HL-60 (cell line): Measurements from ENCODE around the gene NEGR1.

ENCODE experiments used
- GABPA ChIP-seq: IDR thresholded peaks from 2 replicates; pipeline ENCODE4 v1.6.1; 2012; ENCODE audit warnings: low read depth
- POLR2AphosphoS5 ChIP-seq: IDR thresholded peaks from 2 replicates; pipeline ENCODE4 v1.6.1; 2012; ENCODE audit warnings: low read depth
- SPI1 ChIP-seq: IDR thresholded peaks from 2 replicates; pipeline ENCODE4 v1.6.1; 2012; ENCODE audit warnings: low read depth, mild to moderate bottlenecking, borderline replicate concordance
- TF ChIP-seq, protein P1 (sequence below): IDR thresholded peaks from one replicate; pipeline ENCODE4 v1.5.1; 2011; ENCODE audit warnings: low read length, control low read depth, inconsistent platforms; ENCODE audit not compliant: insufficient read depth

- TF ChIP-seq, protein P1, sequence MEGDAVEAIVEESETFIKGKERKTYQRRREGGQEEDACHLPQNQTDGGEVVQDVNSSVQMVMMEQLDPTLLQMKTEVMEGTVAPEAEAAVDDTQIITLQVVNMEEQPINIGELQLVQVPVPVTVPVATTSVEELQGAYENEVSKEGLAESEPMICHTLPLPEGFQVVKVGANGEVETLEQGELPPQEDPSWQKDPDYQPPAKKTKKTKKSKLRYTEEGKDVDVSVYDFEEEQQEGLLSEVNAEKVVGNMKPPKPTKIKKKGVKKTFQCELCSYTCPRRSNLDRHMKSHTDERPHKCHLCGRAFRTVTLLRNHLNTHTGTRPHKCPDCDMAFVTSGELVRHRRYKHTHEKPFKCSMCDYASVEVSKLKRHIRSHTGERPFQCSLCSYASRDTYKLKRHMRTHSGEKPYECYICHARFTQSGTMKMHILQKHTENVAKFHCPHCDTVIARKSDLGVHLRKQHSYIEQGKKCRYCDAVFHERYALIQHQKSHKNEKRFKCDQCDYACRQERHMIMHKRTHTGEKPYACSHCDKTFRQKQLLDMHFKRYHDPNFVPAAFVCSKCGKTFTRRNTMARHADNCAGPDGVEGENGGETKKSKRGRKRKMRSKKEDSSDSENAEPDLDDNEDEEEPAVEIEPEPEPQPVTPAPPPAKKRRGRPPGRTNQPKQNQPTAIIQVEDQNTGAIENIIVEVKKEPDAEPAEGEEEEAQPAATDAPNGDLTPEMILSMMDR, result no peak
- TF ChIP-seq POLR2AphosphoS5 (no peak), GABPA (no peak), SPI1 (no peak)
Measured at GRCh38 chr1:72253132-72253531, 29.2 kb downstream of the NEGR1 start.
